Brain microvascular endothelial cell (primary cell): ENCODE data around the gene ATRN.

ENCODE experiments used
- DNase-seq: peaks from one replicate; pipeline ENCODE4 v3.0.0-alpha.2; 2020
- H3K27ac ChIP-seq: fragments of 250-450 bp; sonication (Bioruptor Pico); 2 replicates; pipeline ENCODE4 v1.5.1; 2020; ENCODE audit warnings: mild to moderate bottlenecking, moderate library complexity
- H3K27me3 ChIP-seq: fragments of 250-450 bp; sonication (Bioruptor Pico); replicated peaks from 2 replicates; pipeline ENCODE4 v1.5.1; 2020; ENCODE audit warnings: mild to moderate bottlenecking
- H3K36me3 ChIP-seq: fragments of 250-450 bp; sonication (Bioruptor Pico); replicated peaks from 2 replicates; pipeline ENCODE4 v1.5.1; 2020; ENCODE audit warnings: mild to moderate bottlenecking
- H3K4me3 ChIP-seq: 2 replicates; pipeline ENCODE4 v1.5.1; 2011; ENCODE audit warnings: low read depth, mild to moderate bottlenecking, control low read depth, low read length, moderate library complexity
- in situ Hi-C: cut with HindIII; loops from 2 replicates; pipeline ENCODE4 v1.10.0; 2017; ENCODE audit warnings: low sequenced_read_pairs, low pct_ligation_motif_present
- TF ChIP-seq, protein P1 (sequence below): IDR thresholded peaks from 2 replicates; pipeline ENCODE4 v1.5.1; 2011; ENCODE audit warnings: low read depth, mild to moderate bottlenecking, moderate library complexity, low read length, control low read depth, inconsistent platforms; ENCODE audit errors: missing control alignments

The ATRN gene

GRCh38 chr20:3479025-3479424 lies 8.2 kb downstream of the ATRN start:
- in situ Hi-C loops, result no loop called here
- Histone ChIP-seq H3K27ac (no peak overlapping the region), H3K27me3 (no peaks in the 10 kb centered on the region), H3K36me3 (no peaks in the 10 kb centered on the region), H3K4me3 (no peak overlapping the region)
- TF ChIP-seq, protein P1, sequence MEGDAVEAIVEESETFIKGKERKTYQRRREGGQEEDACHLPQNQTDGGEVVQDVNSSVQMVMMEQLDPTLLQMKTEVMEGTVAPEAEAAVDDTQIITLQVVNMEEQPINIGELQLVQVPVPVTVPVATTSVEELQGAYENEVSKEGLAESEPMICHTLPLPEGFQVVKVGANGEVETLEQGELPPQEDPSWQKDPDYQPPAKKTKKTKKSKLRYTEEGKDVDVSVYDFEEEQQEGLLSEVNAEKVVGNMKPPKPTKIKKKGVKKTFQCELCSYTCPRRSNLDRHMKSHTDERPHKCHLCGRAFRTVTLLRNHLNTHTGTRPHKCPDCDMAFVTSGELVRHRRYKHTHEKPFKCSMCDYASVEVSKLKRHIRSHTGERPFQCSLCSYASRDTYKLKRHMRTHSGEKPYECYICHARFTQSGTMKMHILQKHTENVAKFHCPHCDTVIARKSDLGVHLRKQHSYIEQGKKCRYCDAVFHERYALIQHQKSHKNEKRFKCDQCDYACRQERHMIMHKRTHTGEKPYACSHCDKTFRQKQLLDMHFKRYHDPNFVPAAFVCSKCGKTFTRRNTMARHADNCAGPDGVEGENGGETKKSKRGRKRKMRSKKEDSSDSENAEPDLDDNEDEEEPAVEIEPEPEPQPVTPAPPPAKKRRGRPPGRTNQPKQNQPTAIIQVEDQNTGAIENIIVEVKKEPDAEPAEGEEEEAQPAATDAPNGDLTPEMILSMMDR, result no peak
- DNase-seq, result no peak

DNA sequence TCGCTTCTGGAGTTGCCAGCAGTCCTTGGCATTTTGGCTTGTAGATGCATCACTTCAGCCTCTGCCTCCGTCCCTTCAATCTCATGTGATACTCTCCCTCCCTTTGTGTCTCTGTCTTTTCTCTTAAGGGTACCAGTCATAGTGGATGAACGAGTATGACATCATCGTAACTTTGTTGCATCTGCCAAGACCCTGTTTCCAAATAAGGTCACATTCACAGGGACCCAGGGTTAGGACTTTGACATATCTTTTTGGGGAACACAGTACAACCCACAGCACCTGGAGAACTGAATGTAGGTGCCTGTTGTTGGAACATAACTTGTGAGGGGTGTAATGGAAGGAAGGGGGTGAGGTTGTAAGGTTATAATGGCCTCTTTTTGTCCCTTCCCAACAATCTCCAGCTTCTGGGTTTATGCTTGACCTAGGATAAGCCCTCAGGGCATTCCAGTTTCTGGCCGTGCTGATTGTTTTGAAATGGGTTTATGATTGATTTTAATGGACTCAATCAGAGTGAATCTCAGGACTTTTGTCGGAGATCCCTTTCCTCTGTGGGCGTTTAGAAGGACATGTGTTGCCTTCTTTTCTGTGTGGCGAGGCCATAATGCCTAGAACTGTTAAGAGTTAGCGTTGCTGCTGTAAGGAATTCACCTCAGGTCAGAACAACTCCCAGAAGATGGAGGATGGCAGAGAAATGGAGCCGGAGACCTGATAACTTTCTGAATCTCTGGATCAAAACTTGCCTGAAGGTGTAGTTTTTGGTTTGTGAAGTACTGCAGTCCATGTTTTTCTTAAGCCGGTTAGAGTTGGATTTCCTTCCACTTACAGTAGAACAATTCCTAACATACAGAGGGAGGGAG lies 9.2 kb downstream of the ATRN start:
- in situ Hi-C loops, result no loop called here
- no peak for DNase-seq
- TF ChIP-seq, protein P1, result no peak
- H3K36me3 ChIP-seq, result no peaks in the 10 kb centered on the region
- H3K27me3 ChIP-seq, result no peaks in the 10 kb centered on the region
- no peak overlapping the region for H3K27ac ChIP-seq
- H3K4me3 ChIP-seq, result no peak overlapping the region

DNA sequence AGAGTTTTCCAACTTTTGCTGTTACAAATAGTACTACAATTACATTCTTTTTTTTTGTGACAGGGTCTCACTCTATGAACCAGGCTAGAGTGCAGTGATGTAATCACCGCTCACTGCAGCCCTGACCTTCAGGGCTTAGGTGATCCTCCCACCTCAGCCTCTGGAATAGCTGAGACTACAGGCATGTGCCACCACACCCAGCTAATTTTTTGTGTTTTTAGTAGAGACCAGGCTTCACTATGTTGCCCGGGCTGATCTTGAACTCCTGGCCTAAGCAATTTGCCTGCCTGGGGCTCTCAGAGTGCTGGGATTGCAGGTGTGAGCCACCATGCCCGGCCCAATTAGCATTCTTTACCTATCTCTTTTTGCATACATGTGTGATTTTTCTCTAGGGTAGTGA lies 12.5 kb downstream of the ATRN start:
- no peak overlapping the region for H3K4me3 ChIP-seq
- DNase-seq, result no peak
- TF ChIP-seq, protein P1, result no peak
- H3K27ac ChIP-seq, result no peak overlapping the region
- no peaks in the 10 kb centered on the region for H3K36me3 ChIP-seq
- no peaks in the 10 kb centered on the region for H3K27me3 ChIP-seq
- in situ Hi-C loops, result no loop called here

- Histone ChIP-seq H3K27ac (no peak overlapping the region), H3K27me3 (no peaks in the 10 kb centered on the region), H3K4me3 (no peak overlapping the region), H3K36me3 (no peaks in the 10 kb centered on the region)
- TF ChIP-seq, protein P1, result no peak
- in situ Hi-C loops, result no loop called here
- DNase-seq, result no peak
These were observed 13.0 kb downstream of the ATRN start for GRCh38 chr20:3483784-3484183.

DNA sequence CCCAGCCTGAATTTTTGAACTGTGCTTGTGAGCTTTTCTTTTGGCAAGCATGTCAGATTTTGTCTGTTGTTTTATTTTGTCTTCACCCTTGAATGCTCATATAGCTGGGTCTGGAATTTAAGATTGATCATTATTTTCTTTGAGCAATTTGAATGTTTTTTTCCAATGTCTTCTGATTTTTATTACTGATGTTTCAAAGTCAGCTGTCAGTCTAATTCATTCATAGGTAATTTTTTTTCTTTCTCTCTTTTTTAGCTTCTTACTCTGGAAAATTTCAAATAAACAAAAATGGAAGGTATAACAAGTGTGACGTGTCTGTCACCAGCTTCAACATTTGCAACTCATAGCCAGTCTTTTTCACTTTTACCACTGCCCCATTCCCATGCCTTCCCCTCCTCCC lies 15.1 kb downstream of the ATRN start:
- DNase-seq, result no peak
- Histone ChIP-seq H3K27me3 (no peaks in the 10 kb centered on the region), H3K27ac (no peak overlapping the region), H3K4me3 (no peak overlapping the region), H3K36me3 (no peaks in the 10 kb centered on the region)
- in situ Hi-C loops, result no loop called here
- TF ChIP-seq, protein P1, result no peak

- TF ChIP-seq, protein P1, result no peak
- in situ Hi-C loops, result no loop called here
- no peaks in the 10 kb centered on the region for H3K36me3 ChIP-seq
- DNase-seq, result no peak
- no peak overlapping the region for H3K27ac ChIP-seq
- no peak overlapping the region for H3K4me3 ChIP-seq
- no peaks in the 10 kb centered on the region for H3K27me3 ChIP-seq
These were observed 16.0 kb downstream of the ATRN start for GRCh38 chr20:3486850-3487249.
